RWPE2 (cell line): ENCODE measurements around the gene NID1.

Source experiments
- ATAC-seq: fragments of 200-7000 bp; cut with Tn5 transposase; 3 replicates; pipeline ENCODE4 v1.9.1; 2021; ENCODE audit warnings: low read depth
- DNase-seq: peaks from one replicate; pipeline ENCODE4 v3.0.0-alpha.2; 2020; ENCODE audit warnings: low spot score
- H3K27ac ChIP-seq: fragments of 450-650 bp; 2 replicates; pipeline ENCODE4 v1.5.1; 2017; ENCODE audit warnings: mild to moderate bottlenecking; ENCODE audit not compliant: poor library complexity, severe bottlenecking
- H3K27me3 ChIP-seq: fragments of 250-450 bp; sonication (Bioruptor Pico); 2 replicates; pipeline ENCODE4 v1.5.1; 2021; ENCODE audit warnings: mild to moderate bottlenecking, moderate library complexity; ENCODE audit not compliant: insufficient read depth, poor library complexity, severe bottlenecking
- H3K36me3 ChIP-seq: fragments of 250-450 bp; sonication (Bioruptor Pico); 2 replicates; pipeline ENCODE4 v1.5.1; 2020; ENCODE audit warnings: low read depth, mild to moderate bottlenecking, moderate library complexity
- H3K4me1 ChIP-seq: fragments of 250-450 bp; sonication (Bioruptor Pico); 2 replicates; pipeline ENCODE4 v1.5.1; 2021; ENCODE audit warnings: mild to moderate bottlenecking, moderate library complexity; ENCODE audit not compliant: insufficient read depth, poor library complexity, severe bottlenecking
- H3K4me3 ChIP-seq: fragments of 250-450 bp; sonication (Bioruptor Pico); 2 replicates; pipeline ENCODE4 v1.5.1; 2021; ENCODE audit warnings: mild to moderate bottlenecking, moderate library complexity; ENCODE audit not compliant: severe bottlenecking
- H3K9me3 ChIP-seq: fragments of 250-450 bp; sonication (Bioruptor Pico); 2 replicates; pipeline ENCODE4 v1.5.1; 2021; ENCODE audit warnings: mild to moderate bottlenecking, moderate library complexity; ENCODE audit not compliant: severe bottlenecking
- TF ChIP-seq, protein P1 (sequence below): fragments of 450-650 bp; IDR thresholded peaks from one replicate; pipeline ENCODE4 v1.5.1; 2017; ENCODE audit warnings: mild to moderate bottlenecking, moderate library complexity; ENCODE audit not compliant: poor library complexity, severe bottlenecking

NID1 gene

GRCh38 chr1:236091933-236092318 is 27.0 kb upstream of the NID1 start:
- Histone ChIP-seq H3K27me3 (no peaks in the 10 kb centered on the region), H3K4me3 (no peak overlapping the region), H3K36me3 (no peaks in the 10 kb centered on the region), H3K27ac (no peak overlapping the region), H3K9me3 (peaks cover 3% of the 10 kb centered on the region), H3K4me1 (no peaks in the 10 kb centered on the region)
- DNase-seq (no peak), ATAC-seq (no peak)
- TF ChIP-seq, protein P1, sequence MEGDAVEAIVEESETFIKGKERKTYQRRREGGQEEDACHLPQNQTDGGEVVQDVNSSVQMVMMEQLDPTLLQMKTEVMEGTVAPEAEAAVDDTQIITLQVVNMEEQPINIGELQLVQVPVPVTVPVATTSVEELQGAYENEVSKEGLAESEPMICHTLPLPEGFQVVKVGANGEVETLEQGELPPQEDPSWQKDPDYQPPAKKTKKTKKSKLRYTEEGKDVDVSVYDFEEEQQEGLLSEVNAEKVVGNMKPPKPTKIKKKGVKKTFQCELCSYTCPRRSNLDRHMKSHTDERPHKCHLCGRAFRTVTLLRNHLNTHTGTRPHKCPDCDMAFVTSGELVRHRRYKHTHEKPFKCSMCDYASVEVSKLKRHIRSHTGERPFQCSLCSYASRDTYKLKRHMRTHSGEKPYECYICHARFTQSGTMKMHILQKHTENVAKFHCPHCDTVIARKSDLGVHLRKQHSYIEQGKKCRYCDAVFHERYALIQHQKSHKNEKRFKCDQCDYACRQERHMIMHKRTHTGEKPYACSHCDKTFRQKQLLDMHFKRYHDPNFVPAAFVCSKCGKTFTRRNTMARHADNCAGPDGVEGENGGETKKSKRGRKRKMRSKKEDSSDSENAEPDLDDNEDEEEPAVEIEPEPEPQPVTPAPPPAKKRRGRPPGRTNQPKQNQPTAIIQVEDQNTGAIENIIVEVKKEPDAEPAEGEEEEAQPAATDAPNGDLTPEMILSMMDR = no peak

DNA sequence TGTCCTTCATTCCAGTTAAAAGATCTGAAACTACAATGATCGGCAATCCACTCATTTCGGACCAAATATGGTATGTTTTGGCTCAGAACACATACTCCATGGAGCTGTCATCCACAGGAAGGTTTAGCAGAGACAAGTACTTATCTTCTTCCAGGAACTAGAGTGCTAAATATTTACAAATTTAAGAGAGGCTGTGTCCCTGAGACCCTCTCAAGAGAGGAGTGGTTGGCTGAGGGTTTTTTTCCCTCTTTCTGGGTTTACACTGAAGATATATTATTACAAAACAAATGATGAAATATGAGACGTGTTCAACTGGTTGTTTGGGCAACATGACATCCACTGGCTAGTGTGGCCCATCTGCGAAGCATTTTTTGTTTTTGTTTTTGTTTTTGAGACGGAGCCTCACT is 25.9 kb upstream of the NID1 start:
- Histone ChIP-seq H3K4me3 (no peak overlapping the region), H3K36me3 (no peaks in the 10 kb centered on the region), H3K27me3 (no peaks in the 10 kb centered on the region), H3K9me3 (no peaks in the 10 kb centered on the region), H3K4me1 (no peaks in the 10 kb centered on the region), H3K27ac (no peak overlapping the region)
- TF ChIP-seq, protein P1 = no peak
- ATAC-seq = no peak
- DNase-seq = no peak

GRCh38 chr1:236089046-236089773 is 24.3 kb upstream of the NID1 start:
- Histone ChIP-seq H3K4me1 (no peaks in the 10 kb centered on the region), H3K4me3 (no peak overlapping the region), H3K27me3 (no peaks in the 10 kb centered on the region), H3K27ac (no peak overlapping the region), H3K36me3 (no peaks in the 10 kb centered on the region), H3K9me3 (no peaks in the 10 kb centered on the region)
- TF ChIP-seq, protein P1 = no peak
- no peak for ATAC-seq
- DNase-seq = no peak

- TF ChIP-seq, protein P1 = no peak
- Histone ChIP-seq H3K27ac (no peak overlapping the region), H3K9me3 (no peaks in the 10 kb centered on the region), H3K4me3 (no peak overlapping the region), H3K27me3 (no peaks in the 10 kb centered on the region), H3K36me3 (no peaks in the 10 kb centered on the region), H3K4me1 (peaks cover 4% of the 10 kb centered on the region)
- ATAC-seq (no peak), DNase-seq (no peak)
These were observed 21.6 kb upstream of the NID1 start for GRCh38 chr1:236086537-236086936.

DNA sequence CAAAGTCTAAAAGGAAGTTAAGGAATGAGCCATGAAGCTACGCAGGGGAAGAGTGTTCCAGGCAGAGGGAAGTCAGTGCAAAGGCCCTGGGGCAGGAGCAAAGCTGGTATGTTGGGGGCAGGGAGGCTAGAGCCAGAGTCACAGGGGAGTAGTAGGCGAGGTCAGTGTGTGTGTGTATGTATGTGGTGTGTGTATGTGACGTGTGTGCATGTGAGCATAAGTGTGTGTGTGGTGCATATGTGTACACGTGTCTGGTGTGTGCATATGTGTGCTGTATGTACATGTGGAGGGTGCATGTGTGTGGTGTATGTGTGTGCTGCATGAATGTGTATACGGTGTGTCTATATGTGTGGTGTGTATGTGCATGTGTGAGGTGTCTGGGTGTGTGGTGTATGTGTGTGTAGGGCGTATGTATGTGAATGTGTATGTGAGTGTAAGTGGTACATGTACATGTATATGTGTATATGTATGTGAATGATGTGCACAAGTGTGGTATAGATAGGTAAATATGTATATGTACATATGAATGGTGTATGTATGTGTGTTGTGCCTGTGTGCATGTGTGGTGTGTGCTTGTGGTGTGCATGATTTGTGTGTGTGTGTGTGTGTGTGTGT is 20.8 kb upstream of the NID1 start:
- ATAC-seq (no peak), DNase-seq (no peak)
- H3K4me3 ChIP-seq = no peak overlapping the region
- H3K27me3 ChIP-seq = no peaks in the 10 kb centered on the region
- H3K9me3 ChIP-seq = no peaks in the 10 kb centered on the region
- TF ChIP-seq, protein P1 = no peak
- peaks cover 4% of the 10 kb centered on the region for H3K4me1 ChIP-seq
- H3K27ac ChIP-seq = no peak overlapping the region
- no peaks in the 10 kb centered on the region for H3K36me3 ChIP-seq
